K562 (cell line): Measurements from ENCODE around the gene MICU1. TPM values are rescaled to one million over a fixed set of nuclear protein-coding genes. Genes with fewer than 3 reads are reported as not detected.

Source experiments
- ATAC-seq: fragments of 200-7000 bp; cut with Tn5 transposase; 3 replicates; pipeline ENCODE4 v1.9.1; 2020; ENCODE audit warnings: moderate library complexity
- BruUV-seq: library from RNA; stranded (reverse); fragments of 400-500 nt; replicated peaks from 2 replicates; lab custom pipeline; 2021; lab: Mats Ljungman, UMichigan
- CTCF ChIA-PET: fragments of 300-600 bp; formaldehyde crosslinking; extraction: SDS; loops from one replicate; lab custom pipeline; 2021; ENCODE audit warnings: low intra/inter-chr PET ratio; lab: Yijun Ruan, JAX
- POLR2A ChIA-PET: fragments of 300-600, 350-650 bp; sonication (Branson Sonifier 250); formaldehyde crosslinking; extraction: SDS; loops from one replicate; lab custom pipeline; 2021; ENCODE audit warnings: antibody characterized with exemption, inconsistent platforms; lab: Yijun Ruan, JAX
- DNase-seq, 4 experiments: peaks; one replicate each; pipeline versions ENCODE4 v3.0.0 to v3.0.0-alpha.2; 2011 to 2018; ENCODE audit warnings: low spot score in 3 of 4, mixed read lengths in 3 of 4; ENCODE audit errors: extremely low read depth in 1 of 4
- FAIRE-seq: peaks from 2 replicates; lab custom pipeline; 2011; peaks lifted over from hg19 to GRCh38; lab: Jason Lieb, UNC
- H2AFZ ChIP-seq: 2 replicates; pipeline ENCODE4 v1.6.0; 2011; ENCODE audit warnings: low read depth, low read length, control low read depth, inconsistent platforms
- H3K27ac ChIP-seq: fragments of 200-600 bp; 3 replicates; pipeline ENCODE4 v1.8.0; 2011; ENCODE audit warnings: low read depth, mild to moderate bottlenecking, control low read depth, inconsistent platforms, low read length, moderate library complexity, mixed read lengths; ENCODE audit errors: extremely low read depth
- H3K27me3 ChIP-seq, 2 experiments: fragments of 300-600 bp in 1 of 2; 2 replicates in 1 of 2; 3 replicates in 1 of 2; pipeline versions ENCODE4 v1.6.0 to v1.8.0; 2011; ENCODE audit warnings: inconsistent platforms in 2 of 2, low read length in 2 of 2, mild to moderate bottlenecking in 1 of 2, mixed read lengths in 1 of 2, moderate library complexity in 1 of 2; ENCODE audit not compliant: control insufficient read depth in 2 of 2, insufficient read depth in 2 of 2
- H3K36me3 ChIP-seq: fragments of 300-600 bp; 3 replicates; pipeline ENCODE4 v1.8.0; 2011; ENCODE audit warnings: mild to moderate bottlenecking, low read length, inconsistent platforms; ENCODE audit not compliant: control insufficient read depth, insufficient read depth
- H3K4me1 ChIP-seq, 2 experiments: fragments of 200-600 bp in 1 of 2; replicated peaks in 1 of 2; 2 replicates in 1 of 2; 3 replicates in 1 of 2; pipeline versions ENCODE4 v1.5.1 to v1.8.0; 2011; ENCODE audit warnings: inconsistent platforms in 2 of 2, low read length in 2 of 2, mild to moderate bottlenecking in 1 of 2, mixed read lengths in 1 of 2, moderate library complexity in 1 of 2; ENCODE audit not compliant: control insufficient read depth in 2 of 2, insufficient read depth in 2 of 2
- H3K4me2 ChIP-seq: 2 replicates; pipeline ENCODE4 v1.6.1; 2011; ENCODE audit warnings: low read length, control low read depth, inconsistent platforms, mixed read lengths; ENCODE audit not compliant: insufficient read depth
- H3K4me3 ChIP-seq: fragments of 200-600 bp; sonication (generic), shearing (Covaris generic); 2 replicates; pipeline ENCODE4 v1.5.1; 2016; ENCODE audit warnings: control low read depth, inconsistent platforms
- H3K79me2 ChIP-seq: fragments of 200-600 bp; 3 replicates; pipeline ENCODE4 v1.8.0; 2011; ENCODE audit warnings: low read length, inconsistent platforms; ENCODE audit not compliant: control insufficient read depth, insufficient read depth
- H3K9ac ChIP-seq, 2 experiments: 2 replicates each; pipeline versions ENCODE4 v1.6.0 to v1.6.1; 2011; ENCODE audit warnings: low read depth in 2 of 2, low read length in 2 of 2, control low read depth in 1 of 2, inconsistent platforms in 1 of 2, mild to moderate bottlenecking in 1 of 2, mixed read lengths in 1 of 2; ENCODE audit not compliant: insufficient read depth in 1 of 2
- H3K9me1 ChIP-seq: one replicate; pipeline ENCODE4 v1.6.0; 2011; ENCODE audit warnings: inconsistent platforms, mild to moderate bottlenecking, low read length, moderate library complexity; ENCODE audit not compliant: control insufficient read depth, insufficient read depth
- H3K9me3 ChIP-seq: replicated peaks from 2 replicates; pipeline ENCODE4 v1.5.1; 2011; ENCODE audit warnings: low read depth, low read length, inconsistent platforms; ENCODE audit not compliant: control insufficient read depth, insufficient read depth
- H4K20me1 ChIP-seq: replicated peaks from 2 replicates; pipeline ENCODE4 v1.6.1; 2011; ENCODE audit warnings: low read length, inconsistent platforms, mixed read lengths; ENCODE audit not compliant: control insufficient read depth, insufficient read depth
- CBFA2T3 ChIP-seq: fragments of 450-650 bp; IDR thresholded peaks from 2 replicates; pipeline ENCODE4 v1.6.1; 2017
- CHD4 ChIP-seq: fragments of 200-600 bp; sonication (generic); IDR thresholded peaks from 3 replicates; pipeline ENCODE4 v1.6.1; 2012; ENCODE audit warnings: low read depth, mild to moderate bottlenecking, mixed read lengths, low read length, inconsistent platforms; ENCODE audit not compliant: insufficient read depth, insufficient replicate concordance, poor library complexity, severe bottlenecking
- PBX2 ChIP-seq, 2 experiments: IDR thresholded peaks in 1 of 2; conservative IDR thresholded peaks in 1 of 2; 2 replicates each; pipeline ENCODE4 v1.6.1; 2016; ENCODE audit warnings: low read depth in 2 of 2, mild to moderate bottlenecking in 1 of 2, missing compliant biosample characterization in 1 of 2, missing genetic modification characterization in 1 of 2, moderate library complexity in 1 of 2
- SMARCA5 ChIP-seq: fragments of 450-650 bp; IDR thresholded peaks from 2 replicates; pipeline ENCODE4 v1.6.1; 2016
- ZNF384 ChIP-seq: IDR thresholded peaks from 2 replicates; pipeline ENCODE4 v1.6.1; 2012; ENCODE audit warnings: low read depth, low read length, improper control_type of control experiment
- WGBS: fragments of 100-300 bp; shearing (Covaris generic); methylation state at CpG from one replicate; pipeline ENCODE4 v1.1.6; 2016; ENCODE audit warnings: low coverage, mixed read lengths; ENCODE audit not compliant: insufficient coverage; ENCODE audit errors: missing lambda C conversion rate; 5-methylcytosine and 5-hydroxymethylcytosine counted together
- in situ Hi-C: fragments of 300-500 bp; cut with MboI; formaldehyde crosslinking; loops from 4 replicates; pipeline ENCODE4 v1.15.0; 2018; ENCODE audit warnings: inconsistent platforms, mixed read lengths
- intact Hi-C: fragments of 100-400 bp; cut with micrococcal nuclease; formaldehyde crosslinking; loops from 2 replicates; pipeline ENCODE4 v1.14.2; 2022
- polyA plus RNA-seq, 8 experiments: library from polyadenylated mRNA; depleted of rRNA in 4 of 8; stranded (reverse) in 5 of 8; unstranded in 3 of 8; fragments of >200 nt; fragmentation: Nextera tagmentation in 2 of 8; fragmentation: Illumina TruSeq in 1 of 8; extraction: Ambion mirVana in 2 of 8; extraction: Trizol in 1 of 8; gene quantifications; 2 replicates each; pipeline versions ENCODE4 v1.2.1 to v1.2.3, GENCODE V29; 2011 to 2014; ENCODE audit warnings: inconsistent platforms in 1 of 8, missing spikeins in 1 of 8
- total RNA-seq, 7 experiments: library from RNA; depleted of rRNA in 6 of 7; stranded (reverse); fragments of >200 nt in 6 of 7; fragmentation: Illumina TruSeq in 2 of 7; extraction: Trizol in 2 of 7; gene quantifications; 2 replicates each; pipeline versions ENCODE4 v1.2.1 to v1.2.3, GENCODE V29; 2011 to 2021; ENCODE audit warnings: low replicate concordance in 1 of 7

MICU1 gene
- total and polyA plus RNA-seq, 9 of the 15 experiments (the other 6 are each of a cell fraction or from before 2014, with no cell fraction given), result 29.3 to 76.8 (median 48.4) TPM

DNA sequence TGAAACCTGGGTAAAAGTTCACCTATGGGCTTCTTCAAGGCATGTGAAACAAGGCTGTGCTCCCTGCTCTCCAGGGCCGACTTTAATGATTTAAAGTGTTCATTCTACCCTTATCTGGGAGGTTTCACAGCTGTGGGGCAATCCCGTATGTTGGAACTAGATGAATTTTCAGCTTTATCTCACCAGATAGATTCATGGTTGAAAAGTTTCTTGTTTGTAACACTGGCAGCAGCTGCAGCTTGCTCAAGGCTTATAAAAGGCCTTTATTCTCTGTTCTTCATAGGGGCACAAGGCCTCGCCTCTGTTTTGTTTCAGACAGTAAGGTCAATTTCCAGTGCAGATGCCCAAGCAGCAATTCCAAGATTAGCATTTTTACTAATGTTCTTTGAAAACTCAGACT lies 200.7 kb downstream of the MICU1 start:
- in situ Hi-C loops (no loop called here), intact Hi-C loops (no loop called here)
- FAIRE-seq (no peak), ATAC-seq (0 out of 3 replicates have a peak, but pooled peaks have one; percentile 28), DNase-seq (no peak)
- ChIA-PET POLR2A (interaction anchor here (0.8 to 1.8 kb wide), 2 partner anchors 9 to 16 kb away, joined by 3 to 4 read pairs; no protein-coding TSS in a partner anchor), CTCF (no interaction called here)
- Histone ChIP-seq H3K36me3 (peaks cover 4% of the 10 kb centered on the region; the same call in 1 of the 3 replicates), H3K4me2 (no peak overlapping the region), H3K27me3 (no peaks in the 10 kb centered on the region), H3K9ac (no peak overlapping the region), H2AFZ (no peak overlapping the region), H3K4me1 (no peaks in the 10 kb centered on the region), H3K9me3 (no peaks in the 10 kb centered on the region), H4K20me1 (no peaks in the 10 kb centered on the region), H3K4me3 (no peak overlapping the region), H3K79me2 (no peaks in the 10 kb centered on the region), H3K27ac (no peak overlapping the region), H3K9me1 (no peaks in the 10 kb centered on the region)
- BruUV-seq, result no TSS peak
- no peak for TF ChIP-seq PBX2 (CRISPR knock-in tag; IDR thresholded peaks at IDR 0.05; ENCODE audit: low read depth)
- TF ChIP-seq PBX2 (tag; conservative IDR thresholded peaks at IDR 0.05; ENCODE audit: low read depth), result 0 out of 2 replicates have a peak, but pooled peaks have one; percentile 22
- peak; percentile 18; the same call in 1 of the 2 replicates for TF ChIP-seq CBFA2T3
- no peak for TF ChIP-seq SMARCA5
- no peak for TF ChIP-seq CHD4
- TF ChIP-seq ZNF384, result no peak
- WGBS, result 45% methylated on average over 3 of the region's 3 CpGs
